Mesenchymal stem cell (in vitro differentiated cells and primary cell): ENCODE results near the gene SPATA13.
A peak's percentile ranks its signal among the peaks of the same experiment; 100 is the strongest.

ENCODE experiments used
- DNase-seq: peaks from one replicate; pipeline ENCODE4 v3.0.0-alpha.2; 2013
- H2AFZ ChIP-seq: one replicate; pipeline ENCODE4 v1.6.1; 2013; ENCODE audit warnings: low read depth, mild to moderate bottlenecking, control low read depth, inconsistent platforms, low read length, moderate library complexity
- H2AK5ac ChIP-seq: 2 replicates; pipeline ENCODE4 v1.6.1; 2013; ENCODE audit warnings: low read length, moderate library complexity, mild to moderate bottlenecking, inconsistent platforms; ENCODE audit not compliant: severe bottlenecking
- H2BK120ac ChIP-seq: one replicate; pipeline ENCODE4 v1.6.1; 2013; ENCODE audit warnings: low read depth, mild to moderate bottlenecking, inconsistent platforms, low read length, moderate library complexity
- H2BK12ac ChIP-seq, 2 experiments: one replicate each; pipeline ENCODE4 v1.6.1; 2013; ENCODE audit warnings: inconsistent platforms in 2 of 2, low read length in 2 of 2, mild to moderate bottlenecking in 2 of 2, moderate library complexity in 2 of 2, control low read depth in 1 of 2
- H2BK15ac ChIP-seq: one replicate; pipeline ENCODE4 v1.6.1; 2013; ENCODE audit warnings: mild to moderate bottlenecking, low read depth, inconsistent platforms; ENCODE audit not compliant: poor library complexity, severe bottlenecking
- H2BK5ac ChIP-seq: 2 replicates; pipeline ENCODE4 v1.6.1; 2013; ENCODE audit warnings: low read depth, mild to moderate bottlenecking, low read length, control low read depth, inconsistent platforms; ENCODE audit not compliant: poor library complexity, severe bottlenecking
- H3K14ac ChIP-seq, 2 experiments: one replicate each; pipeline ENCODE4 v1.6.1; 2013; ENCODE audit warnings: inconsistent platforms in 2 of 2, low read length in 2 of 2, control low read depth in 1 of 2, mild to moderate bottlenecking in 1 of 2, moderate library complexity in 1 of 2
- H3K18ac ChIP-seq, 2 experiments: one replicate each; pipeline ENCODE4 v1.6.1; 2013; ENCODE audit warnings: inconsistent platforms in 2 of 2, low read length in 2 of 2, control low read depth in 1 of 2, low read depth in 1 of 2, mild to moderate bottlenecking in 1 of 2
- H3K23ac ChIP-seq, 2 experiments: one replicate each; pipeline ENCODE4 v1.6.1; 2013; ENCODE audit warnings: inconsistent platforms in 2 of 2, low read length in 2 of 2, mild to moderate bottlenecking in 2 of 2, moderate library complexity in 2 of 2, control low read depth in 1 of 2
- H3K27ac ChIP-seq: 2 replicates; pipeline ENCODE4 v1.5.1; 2013; ENCODE audit warnings: mild to moderate bottlenecking, moderate library complexity, low read length, control low read depth, inconsistent platforms; ENCODE audit not compliant: poor library complexity, severe bottlenecking
- H3K27me3 ChIP-seq, 2 experiments: 2 replicates each; pipeline versions ENCODE4 v1.6.1 to v1.7.0; 2013; ENCODE audit warnings: low read length in 2 of 2, mild to moderate bottlenecking in 2 of 2, moderate library complexity in 2 of 2, control low read depth in 1 of 2, inconsistent platforms in 1 of 2; ENCODE audit not compliant: control insufficient read depth in 1 of 2, insufficient read depth in 1 of 2
- H3K36me3 ChIP-seq, 2 experiments: 2 replicates each; pipeline versions ENCODE4 v1.6.1 to v1.7.0; 2013; ENCODE audit warnings: low read length in 2 of 2, control low read depth in 1 of 2, inconsistent platforms in 1 of 2, low read depth in 1 of 2, mild to moderate bottlenecking in 1 of 2; ENCODE audit not compliant: insufficient read depth in 2 of 2, control insufficient read depth in 1 of 2
- H3K4ac ChIP-seq, 2 experiments: one replicate each; pipeline ENCODE4 v1.6.1; 2013; ENCODE audit warnings: inconsistent platforms in 2 of 2, low read length in 2 of 2, mild to moderate bottlenecking in 2 of 2, moderate library complexity in 2 of 2, control low read depth in 1 of 2, low read depth in 1 of 2
- H3K4me1 ChIP-seq: 2 replicates; pipeline ENCODE4 v1.6.1; 2013; ENCODE audit warnings: low read depth, low read length, control low read depth; ENCODE audit not compliant: control insufficient read depth, insufficient read depth
- H3K4me2 ChIP-seq: 2 replicates; pipeline ENCODE4 v1.6.1; 2013; ENCODE audit warnings: low read length, mild to moderate bottlenecking, inconsistent platforms; ENCODE audit not compliant: poor library complexity, severe bottlenecking
- H3K4me3 ChIP-seq, 2 experiments: 2 replicates each; pipeline versions ENCODE4 v1.5.1 to v1.7.0; 2013; ENCODE audit warnings: low read length in 2 of 2, mild to moderate bottlenecking in 2 of 2, control low read depth in 1 of 2, low read depth in 1 of 2; ENCODE audit not compliant: insufficient read depth in 1 of 2
- H3K79me1 ChIP-seq: replicated peaks from 2 replicates; pipeline ENCODE4 v1.6.1; 2013; ENCODE audit warnings: mild to moderate bottlenecking, control low read depth, low read length, inconsistent platforms; ENCODE audit not compliant: poor library complexity, severe bottlenecking
- H3K9ac ChIP-seq: 2 replicates; pipeline ENCODE4 v1.7.0; 2013; ENCODE audit warnings: mild to moderate bottlenecking, low read length, moderate library complexity
- H3K9me3 ChIP-seq: 2 replicates; pipeline ENCODE4 v1.7.0; 2013; ENCODE audit warnings: mild to moderate bottlenecking, low read length; ENCODE audit not compliant: control insufficient read depth
- H4K8ac ChIP-seq: one replicate; pipeline ENCODE4 v1.6.1; 2013; ENCODE audit warnings: inconsistent platforms, mild to moderate bottlenecking, low read length, moderate library complexity
- H4K91ac ChIP-seq: one replicate; pipeline ENCODE4 v1.6.1; 2013; ENCODE audit warnings: mild to moderate bottlenecking, low read length, inconsistent platforms
- WGBS: methylation state at CpG from one replicate; pipeline ENCODE4 v1.1.7; 2013; ENCODE audit warnings: mixed read lengths; 5-methylcytosine and 5-hydroxymethylcytosine counted together

Gene SPATA13

GRCh38 chr13:24271231-24271600, 110.7 kb downstream of the SPATA13 start:
- DNase-seq: no peak
- H3K18ac ChIP-seq: no peak overlapping the region

GRCh38 chr13:24271601-24272451, 111.3 kb downstream of the SPATA13 start:
- Histone ChIP-seq H3K23ac (no peak overlapping the region), H2AFZ (no peak overlapping the region), H3K79me1 (peaks cover 8% of the 10 kb centered on the region), H3K36me3 (no peaks in the 10 kb centered on the region), H3K9me3 (no peaks in the 10 kb centered on the region), H4K8ac (peak overlapping the region; percentile 70), H4K91ac (peak overlapping the region; percentile 19), H3K14ac (no peak overlapping the region), H3K18ac (peak overlapping the region; percentile 25 to 76), H3K4me1 (peaks cover 18% of the 10 kb centered on the region), H3K27me3 (no peaks in the 10 kb centered on the region), H3K4me2 (peak overlapping the region; percentile 29), H3K4ac (no peak overlapping the region), H2BK15ac (no peak overlapping the region), H2BK5ac (no peak overlapping the region), H3K4me3 (peak overlapping the region; percentile 50 to 76), H2AK5ac (no peak overlapping the region), H2BK12ac (no peak overlapping the region), H2BK120ac (no peak overlapping the region), H3K27ac (peak overlapping the region; percentile 91), H3K9ac (peak overlapping the region; percentile 69)
- WGBS: 70% methylated on average over 23 of the region's 25 CpGs
- peak; percentile 68 for DNase-seq

More at GRCh38 chr13:24271231-24271600, 110.7 kb downstream of the SPATA13 start:
- no peak overlapping the region for H4K8ac ChIP-seq
- H3K14ac ChIP-seq: no peak overlapping the region
- no peak overlapping the region for H2BK12ac ChIP-seq
- WGBS: no CpG with 5 or more reads among the region's 1 CpG
- H3K23ac ChIP-seq: no peak overlapping the region
- H3K4ac ChIP-seq: no peak overlapping the region
- no peak overlapping the region for H2BK5ac ChIP-seq
- peaks cover 7% of the 10 kb centered on the region for H3K79me1 ChIP-seq
- peak overlapping the region; percentile 69 for H3K9ac ChIP-seq
- no peak overlapping the region for H2BK120ac ChIP-seq
- peak overlapping the region; percentile 78 for H3K4me2 ChIP-seq
- no peak overlapping the region for H2AK5ac ChIP-seq
- H2BK15ac ChIP-seq: no peak overlapping the region
- no peaks in the 10 kb centered on the region for H3K27me3 ChIP-seq
- peak overlapping the region; percentile 91 for H3K27ac ChIP-seq
- H3K4me1 ChIP-seq: peaks cover 18% of the 10 kb centered on the region
- H2AFZ ChIP-seq: no peak overlapping the region
- H3K36me3 ChIP-seq: no peaks in the 10 kb centered on the region
- H3K4me3 ChIP-seq: peak overlapping the region in 1 of 2 experiments; percentile 76
- no peaks in the 10 kb centered on the region for H3K9me3 ChIP-seq
- H4K91ac ChIP-seq: no peak overlapping the region

GRCh38 chr13:24272452-24273161, 112.1 kb downstream of the SPATA13 start:
- H3K9me3 ChIP-seq: no peaks in the 10 kb centered on the region
- H3K4ac ChIP-seq: no peak overlapping the region
- peak overlapping the region; percentile 29 for H3K4me2 ChIP-seq
- WGBS: 92% methylated on average over 18 of the region's 18 CpGs
- no peak overlapping the region for H2AFZ ChIP-seq
- H4K8ac ChIP-seq: no peak overlapping the region
- H3K18ac ChIP-seq: no peak overlapping the region
- H2BK12ac ChIP-seq: no peak overlapping the region
- H3K9ac ChIP-seq: peak overlapping the region; percentile 69
- H2AK5ac ChIP-seq: peak overlapping the region; percentile 42
- H3K4me1 ChIP-seq: peaks cover 18% of the 10 kb centered on the region
- H3K36me3 ChIP-seq: no peaks in the 10 kb centered on the region
- DNase-seq: no peak
- H3K79me1 ChIP-seq: peaks cover 9% of the 10 kb centered on the region
- H2BK120ac ChIP-seq: no peak overlapping the region
- H4K91ac ChIP-seq: peak overlapping the region; percentile 6
- peak overlapping the region in 1 of 2 experiments; percentile 76 for H3K4me3 ChIP-seq
- no peaks in the 10 kb centered on the region for H3K27me3 ChIP-seq
- H2BK5ac ChIP-seq: no peak overlapping the region
- peak overlapping the region; percentile 91 for H3K27ac ChIP-seq
- H3K14ac ChIP-seq: no peak overlapping the region
- H3K23ac ChIP-seq: no peak overlapping the region
- no peak overlapping the region for H2BK15ac ChIP-seq

GRCh38 chr13:24273926-24274325, 113.4 kb downstream of the SPATA13 start:
- Histone ChIP-seq H2BK12ac (no peak overlapping the region), H2BK5ac (no peak overlapping the region), H3K4me3 (no peak overlapping the region), H3K27me3 (no peaks in the 10 kb centered on the region), H2AK5ac (no peak overlapping the region), H3K4me1 (peaks cover 18% of the 10 kb centered on the region), H4K8ac (no peak overlapping the region), H2BK120ac (no peak overlapping the region), H3K4me2 (no peak overlapping the region), H3K36me3 (no peaks in the 10 kb centered on the region), H2AFZ (no peak overlapping the region), H3K4ac (no peak overlapping the region), H2BK15ac (no peak overlapping the region), H3K9ac (no peak overlapping the region), H3K27ac (no peak overlapping the region), H3K18ac (no peak overlapping the region), H3K23ac (no peak overlapping the region), H3K79me1 (peaks cover 10% of the 10 kb centered on the region), H3K14ac (no peak overlapping the region), H3K9me3 (no peaks in the 10 kb centered on the region), H4K91ac (no peak overlapping the region)
- no peak for DNase-seq
- WGBS: 94% methylated on average over 7 of the region's 7 CpGs
